Measurements from ENCODE around the gene SRGAP3.

Gene SRGAP3

GRCh38 chr3:9007213-9007612 is 242.2 kb downstream of the SRGAP3 start:
- Histone ChIP-seq H2AFZ (ENCODE audit: low read depth) (no peak overlapping the region), H3K9ac (no peak overlapping the region), H3K4me1 (ENCODE audit: low read depth, poor library complexity, severe bottlenecking) (no peaks in the 10 kb centered on the region), H3K4me2 (no peak overlapping the region), H3K27ac (no peak overlapping the region), H3K4me3 (IDR thresholded peaks at IDR 0.05; ENCODE audit: insufficient read depth, low read depth, low read length) (no peak overlapping the region), H3K36me3 (ENCODE audit: insufficient read depth) (no peaks in the 10 kb centered on the region), H3K27me3 (ENCODE audit: insufficient read depth, low read depth) (no peaks in the 10 kb centered on the region), H3K79me2 (ENCODE audit: insufficient read depth, low read depth) (no peaks in the 10 kb centered on the region), H4K20me1 (ENCODE audit: insufficient read depth) (no peaks in the 10 kb centered on the region)
- TF ChIP-seq, protein P1, sequence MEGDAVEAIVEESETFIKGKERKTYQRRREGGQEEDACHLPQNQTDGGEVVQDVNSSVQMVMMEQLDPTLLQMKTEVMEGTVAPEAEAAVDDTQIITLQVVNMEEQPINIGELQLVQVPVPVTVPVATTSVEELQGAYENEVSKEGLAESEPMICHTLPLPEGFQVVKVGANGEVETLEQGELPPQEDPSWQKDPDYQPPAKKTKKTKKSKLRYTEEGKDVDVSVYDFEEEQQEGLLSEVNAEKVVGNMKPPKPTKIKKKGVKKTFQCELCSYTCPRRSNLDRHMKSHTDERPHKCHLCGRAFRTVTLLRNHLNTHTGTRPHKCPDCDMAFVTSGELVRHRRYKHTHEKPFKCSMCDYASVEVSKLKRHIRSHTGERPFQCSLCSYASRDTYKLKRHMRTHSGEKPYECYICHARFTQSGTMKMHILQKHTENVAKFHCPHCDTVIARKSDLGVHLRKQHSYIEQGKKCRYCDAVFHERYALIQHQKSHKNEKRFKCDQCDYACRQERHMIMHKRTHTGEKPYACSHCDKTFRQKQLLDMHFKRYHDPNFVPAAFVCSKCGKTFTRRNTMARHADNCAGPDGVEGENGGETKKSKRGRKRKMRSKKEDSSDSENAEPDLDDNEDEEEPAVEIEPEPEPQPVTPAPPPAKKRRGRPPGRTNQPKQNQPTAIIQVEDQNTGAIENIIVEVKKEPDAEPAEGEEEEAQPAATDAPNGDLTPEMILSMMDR (conservative IDR thresholded peaks at IDR 0.05; ENCODE audit: low read depth, low read length): no peak

GRCh38 chr3:9000041-9000440 is 249.4 kb downstream of the SRGAP3 start:
- H2AFZ ChIP-seq (ENCODE audit: low read depth): no peak overlapping the region
- no peak overlapping the region for H3K9ac ChIP-seq
- H3K4me2 ChIP-seq: no peak overlapping the region
- TF ChIP-seq, protein P1 (conservative IDR thresholded peaks at IDR 0.05; ENCODE audit: low read depth, low read length): no peak
- no peaks in the 10 kb centered on the region for H3K79me2 ChIP-seq (ENCODE audit: insufficient read depth, low read depth)
- no peak overlapping the region for H3K27ac ChIP-seq
- no peaks in the 10 kb centered on the region for H3K36me3 ChIP-seq (ENCODE audit: insufficient read depth)
- no peaks in the 10 kb centered on the region for H3K27me3 ChIP-seq (ENCODE audit: insufficient read depth, low read depth)
- no peak overlapping the region for H3K4me3 ChIP-seq (IDR thresholded peaks at IDR 0.05; ENCODE audit: insufficient read depth, low read depth, low read length)
- no peaks in the 10 kb centered on the region for H3K4me1 ChIP-seq (ENCODE audit: low read depth, poor library complexity, severe bottlenecking)
- no peaks in the 10 kb centered on the region for H4K20me1 ChIP-seq (ENCODE audit: insufficient read depth)

- Histone ChIP-seq H3K9ac (no peak overlapping the region), H3K27me3 (ENCODE audit: insufficient read depth, low read depth) (no peaks in the 10 kb centered on the region), H3K4me3 (IDR thresholded peaks at IDR 0.05; ENCODE audit: insufficient read depth, low read depth, low read length) (no peak overlapping the region), H3K27ac (no peak overlapping the region), H3K79me2 (ENCODE audit: insufficient read depth, low read depth) (no peaks in the 10 kb centered on the region), H2AFZ (ENCODE audit: low read depth) (no peak overlapping the region), H3K4me2 (no peak overlapping the region), H3K36me3 (ENCODE audit: insufficient read depth) (no peaks in the 10 kb centered on the region), H4K20me1 (ENCODE audit: insufficient read depth) (no peaks in the 10 kb centered on the region), H3K4me1 (ENCODE audit: low read depth, poor library complexity, severe bottlenecking) (no peaks in the 10 kb centered on the region)
- TF ChIP-seq, protein P1 (conservative IDR thresholded peaks at IDR 0.05; ENCODE audit: low read depth, low read length): no peak
Observed at GRCh38 chr3:8997151-8997550, 252.3 kb downstream of the SRGAP3 start.

- H4K20me1 ChIP-seq (ENCODE audit: insufficient read depth): no peaks in the 10 kb centered on the region
- H3K36me3 ChIP-seq (ENCODE audit: insufficient read depth): no peaks in the 10 kb centered on the region
- no peak overlapping the region for H2AFZ ChIP-seq (ENCODE audit: low read depth)
- no peak overlapping the region for H3K9ac ChIP-seq
- no peak overlapping the region for H3K4me2 ChIP-seq
- no peaks in the 10 kb centered on the region for H3K27me3 ChIP-seq (ENCODE audit: insufficient read depth, low read depth)
- TF ChIP-seq, protein P1 (conservative IDR thresholded peaks at IDR 0.05; ENCODE audit: low read depth, low read length): no peak
- H3K4me1 ChIP-seq (ENCODE audit: low read depth, poor library complexity, severe bottlenecking): no peaks in the 10 kb centered on the region
- H3K27ac ChIP-seq: no peak overlapping the region
- H3K79me2 ChIP-seq (ENCODE audit: insufficient read depth, low read depth): no peaks in the 10 kb centered on the region
- H3K4me3 ChIP-seq (IDR thresholded peaks at IDR 0.05; ENCODE audit: insufficient read depth, low read depth, low read length): no peak overlapping the region
Observed at GRCh38 chr3:8996681-8997121, 252.7 kb downstream of the SRGAP3 start.

Measured in KMS-11 (cell line).